ENCODE results near the gene IRX2. TPM values are rescaled to one million over a fixed set of nuclear protein-coding genes. Genes with fewer than 3 reads are reported as not detected.

IRX2 gene
- polyA plus RNA-seq (ENCODE audit: insufficient read depth in 1 of 5, insufficient read length in 5 of 5, low replicate concordance in 1 of 5) = 10 to 100 TPM; 49.9 to 70.7 (median 69.5) TPM
- long read RNA-seq, donor 1, transcript IRX2-201 (4 exons, 2,456 nt) = major isoform, 13 of 157 reads
- long read RNA-seq, donor 1, transcript IRX2-202 (5 exons, 2,630 nt) = minor isoform, 10 of 157 reads
- long read RNA-seq, donor 1, partial matches to known transcripts = 134 of 157 reads
- long read RNA-seq, donor 1, other reads (novel, unspliced or antisense) = 0 of 157 reads
- long read RNA-seq, donor 2, partial matches to known transcripts = 0 of 7 reads
- long read RNA-seq, donor 2, other reads (novel, unspliced or antisense) = 0 of 7 reads
- long read RNA-seq, donor 3, transcript IRX2-202 (5 exons, 2,630 nt) = minor isoform, 9 of 133 reads
- long read RNA-seq, donor 3, transcript IRX2-201 (4 exons, 2,456 nt) = major isoform, 11 of 133 reads
- long read RNA-seq, donor 3, partial matches to known transcripts = 101 of 133 reads
- long read RNA-seq, donor 3, other reads (novel, unspliced or antisense) = 12 of 133 reads
- long read RNA-seq, donor 4, transcript IRX2-201 (4 exons, 2,456 nt) = major isoform, 13 of 71 reads
- long read RNA-seq, donor 4, partial matches to known transcripts = 54 of 71 reads
- long read RNA-seq, donor 4, other reads (novel, unspliced or antisense) = 0 of 71 reads
- long read RNA-seq, donor 5, transcript IRX2-201 (4 exons, 2,456 nt) = major isoform, 9 of 43 reads
- long read RNA-seq, donor 5, partial matches to known transcripts = 30 of 43 reads
- long read RNA-seq, donor 5, other reads (novel, unspliced or antisense) = 0 of 43 reads
- long read RNA-seq, donor 6, transcript IRX2-202 (5 exons, 2,630 nt) = minor isoform, 8 of 49 reads
- long read RNA-seq, donor 6, transcript IRX2-201 (4 exons, 2,456 nt) = major isoform, 21 of 49 reads
- long read RNA-seq, donor 6, partial matches to known transcripts = 20 of 49 reads
- long read RNA-seq, donor 6, other reads (novel, unspliced or antisense) = 0 of 49 reads
- long read RNA-seq, donor 7, transcript IRX2-201 (4 exons, 2,456 nt) = major isoform, 11 of 149 reads
- long read RNA-seq, donor 7, partial matches to known transcripts = 47 of 149 reads
- long read RNA-seq, donor 7, other reads (novel, unspliced or antisense) = 91 of 149 reads
- long read RNA-seq, donor 8, partial matches to known transcripts = 0 of 3 reads
- long read RNA-seq, donor 8, other reads (novel, unspliced or antisense) = 0 of 3 reads

- DNase-seq = peak; percentile 83 to 86
Observed at GRCh38 chr5:2751592-2752021, at the start of gene IRX2. Gene IRX2 (minus strand): TSS chr5:2751677. CDS start chr5:2751413, 264 bp downstream.

- no peak for DNase-seq
Observed at GRCh38 chr5:2800035-2800434, 48.6 kb upstream of the IRX2 start.

GRCh38 chr5:2797981-2798380 lies 46.5 kb upstream of the IRX2 start:
- DNase-seq = no peak

GRCh38 chr5:2797160-2797559 lies 45.7 kb upstream of the IRX2 start:
- no peak for DNase-seq

GRCh38 chr5:2783223-2783622 lies 31.7 kb upstream of the IRX2 start:
- DNase-seq = no peak

- DNase-seq = no peak
Observed at GRCh38 chr5:2782658-2783057, 31.2 kb upstream of the IRX2 start.

GRCh38 chr5:2780421-2781171 lies 29.1 kb upstream of the IRX2 start:
- DNase-seq = peak; percentile 50 to 66

GRCh38 chr5:2779459-2779858 lies 28.0 kb upstream of the IRX2 start:
- DNase-seq = no peak

GRCh38 chr5:2776337-2777302 lies 25.1 kb upstream of the IRX2 start:
- DNase-seq = no peak

- DNase-seq = no peak
Observed at GRCh38 chr5:2773327-2773726, 21.9 kb upstream of the IRX2 start.

- no peak for DNase-seq
Observed at GRCh38 chr5:2767089-2767488, 15.6 kb upstream of the IRX2 start.

GRCh38 chr5:2764581-2764980 lies 13.1 kb upstream of the IRX2 start:
- DNase-seq = no peak

GRCh38 chr5:2763533-2763794 lies 12.0 kb upstream of the IRX2 start:
- DNase-seq = no peak

GRCh38 chr5:2762744-2763532 lies 11.5 kb upstream of the IRX2 start:
- no peak for DNase-seq

- no peak for DNase-seq
Observed at GRCh38 chr5:2761921-2762488, 10.5 kb upstream of the IRX2 start.

- DNase-seq = no peak
Observed at GRCh38 chr5:2759696-2760461, 8.4 kb upstream of the IRX2 start.

- DNase-seq = no peak
Observed at GRCh38 chr5:2759091-2759490, 7.6 kb upstream of the IRX2 start.

GRCh38 chr5:2758632-2759031 lies 7.2 kb upstream of the IRX2 start:
- DNase-seq = no peak
